ENCODE data around the gene TEAD1.
A peak's percentile ranks its signal among the peaks of the same experiment; 100 is the strongest.

TEAD1 gene

GRCh38 chr11:12799334-12799835 is 125.2 kb downstream of the TEAD1 start:
- intact Hi-C loops (cut with DNase I), result no loop called here
- DNase-seq, result no peak

- intact Hi-C loops (cut with DNase I), result no loop called here
- DNase-seq, result no peak
Observed at GRCh38 chr11:12800032-12800671, 125.9 kb downstream of the TEAD1 start.

DNA sequence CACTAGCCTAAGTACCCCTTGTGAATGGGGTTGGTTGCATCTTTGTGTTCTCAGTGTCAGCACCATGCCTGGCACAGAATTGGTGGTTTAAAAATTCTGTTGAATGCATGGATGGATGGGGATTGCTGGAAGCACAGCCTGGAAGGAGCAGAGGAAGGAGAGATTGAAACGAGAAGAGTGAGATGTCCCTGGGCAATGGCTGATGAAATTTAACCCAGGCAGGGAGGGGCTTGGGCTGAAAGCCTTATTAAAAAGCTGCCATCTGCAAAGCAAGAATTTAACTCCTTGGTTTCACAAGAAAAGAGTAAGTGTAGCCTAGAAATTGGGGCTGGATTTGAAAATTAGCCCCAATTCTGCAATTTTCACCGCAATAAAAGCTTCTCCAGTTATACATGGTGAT is 126.7 kb downstream of the TEAD1 start:
- DNase-seq, result no peak
- intact Hi-C loops (cut with DNase I), result no loop called here

GRCh38 chr11:12801976-12802375 is 127.8 kb downstream of the TEAD1 start:
- intact Hi-C loops (cut with DNase I), result no loop called here
- DNase-seq, result no peak

GRCh38 chr11:12802418-12803085 is 128.3 kb downstream of the TEAD1 start:
- intact Hi-C loops (cut with DNase I), result no loop called here
- DNase-seq, result peak in 3 of 10 donors; percentile 26 to 85 (median 68)

GRCh38 chr11:12803086-12803826 is 129.0 kb downstream of the TEAD1 start:
- intact Hi-C loops (cut with DNase I), result no loop called here
- DNase-seq, result peak in 1 of 10 donors; percentile 62

- no peak for DNase-seq
- intact Hi-C loops (cut with DNase I), result no loop called here
Observed at GRCh38 chr11:12806113-12806512, 131.9 kb downstream of the TEAD1 start.

DNA sequence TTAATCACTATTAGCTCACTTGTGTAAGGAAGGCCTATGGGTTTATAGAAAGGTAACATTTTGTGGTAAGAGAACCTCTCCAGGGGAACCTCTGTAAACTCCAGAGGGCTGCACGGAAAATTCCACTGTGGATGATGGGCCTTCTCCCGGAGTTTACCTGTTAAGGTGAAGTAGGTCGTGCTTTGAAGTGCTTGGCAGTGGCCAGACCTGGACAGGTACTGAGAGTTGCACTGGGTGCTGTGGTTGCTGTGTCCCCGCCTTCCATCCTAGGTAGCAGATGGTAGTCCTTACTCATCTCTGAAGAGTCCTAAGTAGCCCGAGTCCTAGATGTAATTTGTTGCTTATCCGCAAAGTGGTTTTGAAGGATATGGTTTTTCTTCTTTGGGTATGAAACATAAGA is 133.4 kb downstream of the TEAD1 start:
- no peak for DNase-seq
- intact Hi-C loops (cut with DNase I), result no loop called here

GRCh38 chr11:12808519-12808918 is 134.3 kb downstream of the TEAD1 start:
- no peak for DNase-seq
- intact Hi-C loops (cut with DNase I), result no loop called here

DNA sequence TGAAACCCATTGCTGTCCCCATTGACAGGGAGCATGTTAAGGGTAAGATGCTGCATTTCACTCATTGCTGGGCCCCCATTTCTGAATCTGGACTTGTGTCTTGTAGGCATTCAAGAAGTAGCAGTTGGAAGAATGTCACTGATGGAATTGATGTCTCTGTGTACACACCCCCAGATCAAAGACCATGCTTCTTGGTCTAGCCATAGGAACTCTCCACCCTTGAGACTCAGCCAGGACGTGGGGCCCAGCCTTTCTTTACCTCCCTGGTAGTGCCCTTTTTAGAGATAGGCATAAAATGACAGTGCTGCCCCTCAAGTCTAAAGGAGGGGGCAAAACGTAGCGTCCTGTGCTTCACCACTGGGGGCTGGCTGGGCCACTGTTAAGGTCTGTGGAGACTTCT is 135.1 kb downstream of the TEAD1 start:
- intact Hi-C loops (cut with DNase I), result no loop called here

DNA sequence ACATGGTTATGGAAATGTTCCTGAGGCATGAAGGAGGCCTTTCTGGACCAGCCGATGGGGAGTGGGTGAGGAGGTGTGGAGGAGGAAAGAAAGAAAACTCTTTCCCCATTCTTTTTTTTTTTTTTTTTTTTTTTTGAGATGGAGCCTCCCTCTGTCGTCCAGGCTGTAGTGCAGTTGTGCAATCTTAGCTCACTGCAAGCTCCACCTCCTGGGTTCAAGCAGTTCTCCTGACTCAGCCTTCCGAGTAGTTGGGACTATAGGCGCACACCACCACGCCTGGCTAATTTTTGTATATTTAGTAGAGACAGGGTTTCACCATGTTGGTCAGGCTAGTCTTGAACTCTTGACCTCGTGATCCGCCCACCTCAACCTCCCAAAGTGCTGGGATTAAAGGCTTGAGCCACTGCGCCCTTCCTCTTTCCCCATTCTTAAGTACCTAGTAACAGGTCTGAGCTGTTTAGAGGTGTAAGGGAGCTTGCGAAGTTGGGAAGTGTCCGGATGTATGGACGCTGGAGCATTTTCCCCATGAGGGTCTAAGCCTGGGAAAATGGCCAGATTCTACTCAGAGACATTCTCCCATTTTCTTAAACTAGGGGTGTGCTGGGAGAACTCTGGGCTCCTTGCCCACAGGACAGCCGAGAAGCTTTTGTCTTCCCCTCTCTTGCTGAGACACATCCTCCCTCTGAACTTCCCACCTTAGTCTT is 135.8 kb downstream of the TEAD1 start:
- no peak for DNase-seq
- intact Hi-C loops (cut with DNase I), result no loop called here

More for the DNA sequence above, 135.1 kb downstream of the TEAD1 start:
- DNase-seq, result no peak

GRCh38 chr11:12810568-12810894 is 136.3 kb downstream of the TEAD1 start:
- DNase-seq, result no peak
- intact Hi-C loops (cut with DNase I), result no loop called here

GRCh38 chr11:12811861-12812260 is 137.6 kb downstream of the TEAD1 start:
- intact Hi-C loops (cut with DNase I), result no loop called here
- DNase-seq, result no peak

DNA sequence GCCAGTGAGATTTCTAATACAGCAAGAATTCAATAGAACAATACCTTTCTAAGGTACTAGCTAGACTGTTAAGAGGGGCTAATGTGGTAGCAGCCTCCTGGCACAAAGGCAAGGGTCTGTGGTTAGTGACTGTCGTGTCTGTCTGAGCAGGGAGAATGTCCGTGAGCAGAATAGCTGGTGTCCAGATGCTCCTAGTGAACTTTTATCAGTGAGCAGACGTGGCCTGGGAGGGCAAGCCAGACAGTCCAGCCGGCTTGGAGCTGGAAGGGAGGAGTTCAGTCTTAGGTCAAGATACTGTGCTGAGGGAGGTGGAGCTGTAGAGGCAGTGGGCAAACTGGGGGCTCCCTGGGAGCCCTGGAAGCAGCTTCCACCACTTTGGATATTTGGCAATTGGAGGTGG is 138.6 kb downstream of the TEAD1 start:
- no peak for DNase-seq

DNA sequence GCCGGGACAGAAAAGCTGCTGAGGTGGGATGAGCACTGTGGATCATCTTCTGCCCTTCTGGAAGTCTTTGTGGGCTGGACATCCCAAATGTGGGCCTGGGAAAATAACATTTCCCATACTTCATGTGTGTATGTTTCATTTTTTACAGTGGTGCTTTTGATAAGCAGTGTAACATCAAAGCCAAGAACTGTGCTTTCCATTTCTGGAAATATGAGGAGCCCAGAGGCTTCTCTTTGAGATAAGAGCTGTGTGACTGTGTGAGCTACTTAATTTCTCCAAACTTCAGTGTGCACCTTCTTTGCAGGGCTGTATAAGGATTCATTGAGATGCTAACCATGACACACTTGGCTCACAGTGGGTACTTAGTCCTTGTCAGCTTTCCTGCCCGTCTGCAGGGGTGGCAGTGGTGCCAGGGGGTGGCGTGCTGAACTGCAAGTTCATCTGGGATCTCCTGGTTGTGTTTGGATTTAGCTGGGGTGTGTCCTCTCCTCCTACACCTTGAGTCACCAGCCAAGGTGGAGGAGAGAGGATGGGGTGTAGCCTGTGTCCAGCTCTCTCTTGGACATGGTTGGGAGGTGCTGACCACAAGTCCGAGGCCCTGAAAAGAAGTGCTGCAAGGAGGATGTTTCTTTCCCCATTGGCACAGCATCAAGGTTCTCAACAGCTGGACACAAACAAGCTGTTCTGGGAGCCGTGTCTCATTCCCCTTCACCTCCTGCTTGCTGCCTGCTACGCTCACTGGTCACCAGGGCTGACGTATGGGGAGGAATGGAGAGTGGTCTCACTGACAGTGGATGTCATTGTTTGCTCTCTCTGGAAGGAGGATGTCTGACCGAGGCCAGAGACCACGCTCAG is 139.4 kb downstream of the TEAD1 start:
- intact Hi-C loops (cut with DNase I), result no loop called here
- DNase-seq, result no peak

More for the DNA sequence above, 138.6 kb downstream of the TEAD1 start:
- intact Hi-C loops (cut with DNase I), result no loop called here

DNA sequence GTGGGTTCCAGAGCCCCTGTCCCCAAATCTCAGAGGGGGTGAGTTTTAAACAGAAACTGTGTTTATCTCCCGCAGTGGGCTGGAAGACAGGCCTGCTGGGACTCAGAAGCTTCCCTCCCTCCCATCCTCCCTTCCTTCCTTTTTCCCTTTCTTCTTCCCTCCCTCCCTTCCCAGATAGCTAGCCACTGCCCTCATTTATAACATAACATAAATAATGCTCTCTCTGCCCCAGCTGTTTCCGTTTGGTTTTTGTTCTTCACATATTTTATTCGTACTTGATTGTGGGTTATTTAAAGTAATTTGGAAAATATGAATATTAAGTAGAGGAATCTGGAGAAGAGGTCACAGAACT is 140.9 kb downstream of the TEAD1 start:
- intact Hi-C loops (cut with DNase I), result no loop called here
- DNase-seq, result no peak

- intact Hi-C loops (cut with DNase I), result no loop called here
- no peak for DNase-seq
Observed at GRCh38 chr11:12815931-12816494, 141.8 kb downstream of the TEAD1 start.

- intact Hi-C loops (cut with DNase I), result no loop called here
Observed at GRCh38 chr11:12817681-12818332, 143.6 kb downstream of the TEAD1 start.

DNA sequence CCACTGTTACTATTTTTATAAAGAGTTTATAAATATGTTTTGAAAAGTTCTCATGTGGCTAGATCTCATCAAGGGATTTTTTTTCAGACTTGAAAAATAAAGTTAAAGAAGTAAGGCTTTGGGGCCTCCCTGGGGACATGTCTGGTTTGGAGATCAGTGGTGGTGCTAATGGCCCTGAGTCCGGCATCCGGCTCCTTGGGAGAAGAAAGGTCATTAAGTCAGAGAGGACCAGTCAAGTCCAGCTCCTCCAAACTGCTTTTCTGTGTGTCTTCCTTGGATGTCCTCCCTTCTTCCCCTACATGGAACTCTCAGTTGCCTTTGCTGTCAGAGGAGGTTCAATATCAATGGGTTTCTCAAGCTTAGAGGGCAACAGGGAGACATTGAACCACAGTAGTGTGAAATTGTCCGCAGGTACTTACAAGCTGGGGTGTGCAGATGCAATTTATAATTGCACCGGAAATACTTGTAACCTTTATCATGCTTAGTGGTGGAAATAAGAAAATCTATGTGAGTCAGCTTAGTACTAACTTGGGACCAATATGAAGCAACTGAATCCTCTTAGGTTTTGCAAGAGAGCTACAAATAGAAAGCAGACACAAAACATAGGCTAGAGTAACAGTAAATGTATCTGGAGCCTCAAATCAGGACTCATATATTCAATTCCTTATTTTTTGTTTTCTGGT is 144.3 kb downstream of the TEAD1 start:
- no peak for DNase-seq
- intact Hi-C loops (cut with DNase I), result no loop called here

More at GRCh38 chr11:12817681-12818332, 143.6 kb downstream of the TEAD1 start:
- no peak for DNase-seq

All from posterior cingulate gyrus (tissue), 11 donors.